ENCODE data around the gene ZMIZ1.

The ZMIZ1 gene

DNA sequence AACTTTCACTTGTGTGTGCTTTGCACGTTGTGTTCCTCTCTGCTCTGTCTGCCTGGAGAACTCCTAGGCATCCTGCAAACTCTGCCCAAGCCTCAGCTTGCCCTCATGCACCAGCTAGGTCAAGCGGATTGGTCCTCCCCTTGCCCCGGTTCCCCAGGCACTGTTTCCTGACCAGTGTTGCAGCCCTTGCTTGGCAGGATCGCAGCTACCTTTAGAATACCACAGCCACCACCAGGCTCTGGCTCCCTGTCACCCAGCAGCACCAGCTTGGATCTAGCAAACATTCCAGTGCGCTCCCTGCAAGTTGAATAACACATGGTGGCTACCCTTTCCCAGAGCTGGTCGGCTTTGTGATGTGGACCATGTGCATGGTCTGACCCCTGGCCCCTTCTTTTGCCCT is 19.0 kb downstream of the ZMIZ1 start (continued):
- TF ChIP-seq, protein P1, sequence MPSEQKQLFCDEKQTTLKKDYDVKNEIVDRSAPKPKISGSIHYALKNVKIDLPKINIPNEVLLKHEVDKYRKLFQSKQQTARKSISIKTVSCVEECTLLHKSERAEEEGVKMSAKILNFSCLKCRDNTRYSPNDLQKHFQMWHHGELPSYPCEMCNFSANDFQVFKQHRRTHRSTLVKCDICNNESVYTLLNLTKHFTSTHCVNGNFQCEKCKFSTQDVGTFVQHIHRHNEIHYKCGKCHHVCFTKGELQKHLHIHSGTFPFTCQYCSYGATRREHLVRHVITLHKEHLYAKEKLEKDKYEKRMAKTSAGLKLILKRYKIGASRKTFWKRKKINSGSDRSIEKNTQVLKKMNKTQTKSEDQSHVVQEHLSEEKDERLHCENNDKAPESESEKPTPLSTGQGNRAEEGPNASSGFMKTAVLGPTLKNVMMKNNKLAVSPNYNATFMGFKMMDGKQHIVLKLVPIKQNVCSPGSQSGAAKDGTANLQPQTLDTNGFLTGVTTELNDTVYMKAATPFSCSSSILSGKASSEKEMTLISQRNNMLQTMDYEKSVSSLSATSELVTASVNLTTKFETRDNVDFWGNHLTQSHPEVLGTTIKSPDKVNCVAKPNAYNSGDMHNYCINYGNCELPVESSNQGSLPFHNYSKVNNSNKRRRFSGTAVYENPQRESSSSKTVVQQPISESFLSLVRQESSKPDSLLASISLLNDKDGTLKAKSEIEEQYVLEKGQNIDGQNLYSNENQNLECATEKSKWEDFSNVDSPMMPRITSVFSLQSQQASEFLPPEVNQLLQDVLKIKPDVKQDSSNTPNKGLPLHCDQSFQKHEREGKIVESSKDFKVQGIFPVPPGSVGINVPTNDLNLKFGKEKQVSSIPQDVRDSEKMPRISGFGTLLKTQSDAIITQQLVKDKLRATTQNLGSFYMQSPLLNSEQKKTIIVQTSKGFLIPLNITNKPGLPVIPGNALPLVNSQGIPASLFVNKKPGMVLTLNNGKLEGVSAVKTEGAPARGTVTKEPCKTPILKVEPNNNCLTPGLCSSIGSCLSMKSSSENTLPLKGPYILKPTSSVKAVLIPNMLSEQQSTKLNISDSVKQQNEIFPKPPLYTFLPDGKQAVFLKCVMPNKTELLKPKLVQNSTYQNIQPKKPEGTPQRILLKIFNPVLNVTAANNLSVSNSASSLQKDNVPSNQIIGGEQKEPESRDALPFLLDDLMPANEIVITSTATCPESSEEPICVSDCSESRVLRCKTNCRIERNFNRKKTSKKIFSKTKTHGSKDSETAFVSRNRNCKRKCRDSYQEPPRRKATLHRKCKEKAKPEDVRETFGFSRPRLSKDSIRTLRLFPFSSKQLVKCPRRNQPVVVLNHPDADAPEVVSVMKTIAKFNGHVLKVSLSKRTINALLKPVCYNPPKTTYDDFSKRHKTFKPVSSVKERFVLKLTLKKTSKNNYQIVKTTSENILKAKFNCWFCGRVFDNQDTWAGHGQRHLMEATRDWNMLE (tag by site-specific recombination; conservative IDR thresholded peaks at IDR 0.05; ENCODE audit: low read depth), result no peak
- TF ChIP-seq ZNF621 (tag by site-specific recombination; IDR thresholded peaks at IDR 0.05) (no peak), ZNF23 (tag by site-specific recombination; IDR thresholded peaks at IDR 0.05; ENCODE audit: borderline replicate concordance) (no peak), ZNF112 (tag by site-specific recombination; IDR thresholded peaks at IDR 0.05) (no peak)

DNA sequence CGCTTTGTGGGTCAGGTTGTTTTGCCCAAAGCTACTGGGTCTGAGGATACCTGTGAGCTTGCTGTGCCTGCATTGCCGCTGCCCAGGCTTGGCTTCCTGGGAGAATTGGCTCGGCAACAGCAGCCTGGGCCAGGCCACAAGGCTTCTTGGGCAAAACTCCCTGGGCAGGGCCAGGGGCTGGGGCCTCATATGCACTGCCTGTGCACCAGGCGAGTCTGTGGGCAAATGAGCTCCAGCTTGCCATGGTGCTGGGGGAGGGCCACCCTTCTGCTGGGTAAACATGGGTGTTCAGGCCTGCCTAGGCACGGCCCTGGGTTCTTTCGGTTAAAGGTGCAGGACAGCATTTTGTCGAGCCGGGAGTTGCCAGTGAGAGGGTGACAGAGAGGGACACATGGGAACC is 19.4 kb downstream of the ZMIZ1 start:
- H3K4me1 ChIP-seq (ENCODE audit: control insufficient read depth, insufficient read depth, low read length), result peaks cover 8% of the 10 kb centered on the region; the same call in 1 of the 2 replicates
- H3K27ac ChIP-seq (ENCODE audit: extremely low read depth, low read depth, low read length), result no peak overlapping the region
- CTCF ChIA-PET, result interaction anchor here (1.4 kb wide), 1 partner anchor 107 kb away, joined by 4 read pairs; no protein-coding TSS in a partner anchor

DNA sequence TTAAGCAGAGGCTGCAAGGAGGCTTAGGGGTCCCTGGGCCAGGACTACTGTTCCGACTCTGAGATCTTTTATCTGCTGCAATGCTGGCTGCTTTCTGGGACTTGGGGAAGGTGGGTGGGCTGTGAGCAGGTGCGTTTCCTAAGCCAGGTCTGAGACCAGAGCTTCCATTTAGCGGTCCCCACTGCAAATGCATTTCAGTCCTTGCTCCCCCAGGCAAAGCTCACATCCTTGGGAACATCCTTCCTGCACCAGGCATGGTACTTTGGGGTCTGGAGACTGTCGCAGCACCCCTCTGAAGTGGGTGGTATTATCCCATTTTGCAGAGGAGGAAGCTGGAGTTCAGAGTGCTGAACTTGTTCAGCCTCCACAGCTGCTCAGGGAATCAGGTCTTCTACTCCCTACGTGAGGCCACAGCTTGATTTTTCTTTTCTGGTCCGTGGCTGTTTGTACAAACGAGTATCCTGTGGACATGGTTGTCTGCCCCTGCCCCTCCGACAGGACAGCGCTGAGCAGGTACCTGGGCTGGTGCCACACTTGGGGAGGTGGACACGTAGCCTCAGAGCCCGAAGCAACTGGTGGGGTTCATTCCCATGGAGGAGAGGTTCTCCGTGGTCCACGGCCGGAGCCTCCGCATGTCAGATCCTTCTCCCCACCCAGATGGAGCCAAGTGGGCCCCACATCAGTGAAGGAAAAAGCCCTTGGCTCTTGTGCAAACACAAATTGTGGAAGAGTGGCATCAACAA is 20.0 kb downstream of the ZMIZ1 start:
- no peak overlapping the region for H3K27ac ChIP-seq (ENCODE audit: extremely low read depth, low read depth, low read length)
- no peaks in the 10 kb centered on the region for H3K9me3 ChIP-seq (ENCODE audit: control insufficient read depth, insufficient read depth, low read depth, low read length)
- H3K36me3 ChIP-seq (ENCODE audit: control insufficient read depth in 2 of 2, insufficient read depth in 1 of 2, low read length in 2 of 2), result no peaks in the 10 kb centered on the region
- POLR2A ChIA-PET, result no interaction called here
- CTCF ChIA-PET, result interaction anchor here (1.4 kb wide), 1 partner anchor 106 kb away, joined by 4 read pairs; no protein-coding TSS in a partner anchor
- H3K4me1 ChIP-seq (ENCODE audit: control insufficient read depth, insufficient read depth, low read length), result peaks cover 7% of the 10 kb centered on the region; the same call in 1 of the 2 replicates
- TF ChIP-seq, protein P2, sequence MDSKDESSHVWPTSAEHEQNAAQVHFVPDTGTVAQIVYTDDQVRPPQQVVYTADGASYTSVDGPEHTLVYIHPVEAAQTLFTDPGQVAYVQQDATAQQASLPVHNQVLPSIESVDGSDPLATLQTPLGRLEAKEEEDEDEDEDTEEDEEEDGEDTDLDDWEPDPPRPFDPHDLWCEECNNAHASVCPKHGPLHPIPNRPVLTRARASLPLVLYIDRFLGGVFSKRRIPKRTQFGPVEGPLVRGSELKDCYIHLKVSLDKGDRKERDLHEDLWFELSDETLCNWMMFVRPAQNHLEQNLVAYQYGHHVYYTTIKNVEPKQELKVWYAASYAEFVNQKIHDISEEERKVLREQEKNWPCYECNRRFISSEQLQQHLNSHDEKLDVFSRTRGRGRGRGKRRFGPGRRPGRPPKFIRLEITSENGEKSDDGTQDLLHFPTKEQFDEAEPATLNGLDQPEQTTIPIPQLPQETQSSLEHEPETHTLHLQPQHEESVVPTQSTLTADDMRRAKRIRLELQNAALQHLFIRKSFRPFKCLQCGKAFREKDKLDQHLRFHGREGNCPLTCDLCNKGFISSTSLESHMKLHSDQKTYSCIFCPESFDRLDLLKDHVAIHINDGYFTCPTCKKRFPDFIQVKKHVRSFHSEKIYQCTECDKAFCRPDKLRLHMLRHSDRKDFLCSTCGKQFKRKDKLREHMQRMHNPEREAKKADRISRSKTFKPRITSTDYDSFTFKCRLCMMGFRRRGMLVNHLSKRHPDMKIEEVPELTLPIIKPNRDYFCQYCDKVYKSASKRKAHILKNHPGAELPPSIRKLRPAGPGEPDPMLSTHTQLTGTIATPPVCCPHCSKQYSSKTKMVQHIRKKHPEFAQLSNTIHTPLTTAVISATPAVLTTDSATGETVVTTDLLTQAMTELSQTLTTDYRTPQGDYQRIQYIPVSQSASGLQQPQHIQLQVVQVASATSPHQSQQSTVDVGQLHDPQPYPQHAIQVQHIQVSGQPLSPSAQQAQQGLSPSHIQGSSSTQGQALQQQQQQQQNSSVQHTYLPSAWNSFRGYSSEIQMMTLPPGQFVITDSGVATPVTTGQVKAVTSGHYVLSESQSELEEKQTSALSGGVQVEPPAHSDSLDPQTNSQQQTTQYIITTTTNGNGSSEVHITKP (tag by site-specific recombination; IDR thresholded peaks at IDR 0.05), result peak; percentile 55; the same call in 1 of the 2 replicates
- TF ChIP-seq YY2 (tag by site-specific recombination; IDR thresholded peaks at IDR 0.05) (no peak), SP7 (tag by site-specific recombination; IDR thresholded peaks at IDR 0.05) (no peak), SCRT2 (tag by site-specific recombination; IDR thresholded peaks at IDR 0.05) (0 out of 2 replicates have a peak, but pooled peaks have one; percentile 20)
- TF ChIP-seq, protein P3, sequence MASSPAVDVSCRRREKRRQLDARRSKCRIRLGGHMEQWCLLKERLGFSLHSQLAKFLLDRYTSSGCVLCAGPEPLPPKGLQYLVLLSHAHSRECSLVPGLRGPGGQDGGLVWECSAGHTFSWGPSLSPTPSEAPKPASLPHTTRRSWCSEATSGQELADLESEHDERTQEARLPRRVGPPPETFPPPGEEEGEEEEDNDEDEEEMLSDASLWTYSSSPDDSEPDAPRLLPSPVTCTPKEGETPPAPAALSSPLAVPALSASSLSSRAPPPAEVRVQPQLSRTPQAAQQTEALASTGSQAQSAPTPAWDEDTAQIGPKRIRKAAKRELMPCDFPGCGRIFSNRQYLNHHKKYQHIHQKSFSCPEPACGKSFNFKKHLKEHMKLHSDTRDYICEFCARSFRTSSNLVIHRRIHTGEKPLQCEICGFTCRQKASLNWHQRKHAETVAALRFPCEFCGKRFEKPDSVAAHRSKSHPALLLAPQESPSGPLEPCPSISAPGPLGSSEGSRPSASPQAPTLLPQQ (tag by site-specific recombination; IDR thresholded peaks at IDR 0.05), result 0 out of 2 replicates have a peak, but pooled peaks have one; percentile 34
- H3K4me3 ChIP-seq (ENCODE audit: low read depth, low read length), result no peak overlapping the region

More for the DNA sequence above, 19.4 kb downstream of the ZMIZ1 start:
- Histone ChIP-seq H3K9me3 (ENCODE audit: control insufficient read depth, insufficient read depth, low read depth, low read length) (no peaks in the 10 kb centered on the region), H3K36me3 (ENCODE audit: control insufficient read depth in 2 of 2, insufficient read depth in 1 of 2, low read length in 2 of 2) (no peaks in the 10 kb centered on the region), H3K4me3 (ENCODE audit: low read depth, low read length) (no peak overlapping the region)
- POLR2A ChIA-PET, result no interaction called here
- TF ChIP-seq ZFP69B (tag by site-specific recombination; IDR thresholded peaks at IDR 0.05), result no peak
- TF ChIP-seq, protein P4, sequence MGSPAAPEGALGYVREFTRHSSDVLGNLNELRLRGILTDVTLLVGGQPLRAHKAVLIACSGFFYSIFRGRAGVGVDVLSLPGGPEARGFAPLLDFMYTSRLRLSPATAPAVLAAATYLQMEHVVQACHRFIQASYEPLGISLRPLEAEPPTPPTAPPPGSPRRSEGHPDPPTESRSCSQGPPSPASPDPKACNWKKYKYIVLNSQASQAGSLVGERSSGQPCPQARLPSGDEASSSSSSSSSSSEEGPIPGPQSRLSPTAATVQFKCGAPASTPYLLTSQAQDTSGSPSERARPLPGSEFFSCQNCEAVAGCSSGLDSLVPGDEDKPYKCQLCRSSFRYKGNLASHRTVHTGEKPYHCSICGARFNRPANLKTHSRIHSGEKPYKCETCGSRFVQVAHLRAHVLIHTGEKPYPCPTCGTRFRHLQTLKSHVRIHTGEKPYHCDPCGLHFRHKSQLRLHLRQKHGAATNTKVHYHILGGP (tag by site-specific recombination; IDR thresholded peaks at IDR 0.05), result no peak
- TF ChIP-seq ZNF610 (tag by site-specific recombination; IDR thresholded peaks at IDR 0.05; ENCODE audit: borderline replicate concordance), result no peak
- TF ChIP-seq, protein P5, sequence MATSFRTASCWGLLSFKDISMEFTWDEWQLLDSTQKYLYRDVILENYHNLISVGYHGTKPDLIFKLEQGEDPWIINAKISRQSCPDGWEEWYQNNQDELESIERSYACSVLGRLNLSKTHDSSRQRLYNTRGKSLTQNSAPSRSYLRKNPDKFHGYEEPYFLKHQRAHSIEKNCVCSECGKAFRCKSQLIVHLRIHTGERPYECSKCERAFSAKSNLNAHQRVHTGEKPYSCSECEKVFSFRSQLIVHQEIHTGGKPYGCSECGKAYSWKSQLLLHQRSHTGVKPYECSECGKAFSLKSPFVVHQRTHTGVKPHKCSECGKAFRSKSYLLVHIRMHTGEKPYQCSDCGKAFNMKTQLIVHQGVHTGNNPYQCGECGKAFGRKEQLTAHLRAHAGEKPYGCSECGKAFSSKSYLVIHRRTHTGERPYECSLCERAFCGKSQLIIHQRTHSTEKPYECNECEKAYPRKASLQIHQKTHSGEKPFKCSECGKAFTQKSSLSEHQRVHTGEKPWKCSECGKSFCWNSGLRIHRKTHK (tag by site-specific recombination; IDR thresholded peaks at IDR 0.05), result no peak
- no peak for TF ChIP-seq ZNF404 (tag by site-specific recombination; IDR thresholded peaks at IDR 0.05)
- TF ChIP-seq ZNF248 (tag by site-specific recombination; IDR thresholded peaks at IDR 0.05), result no peak

Data from HEK293 (cell line).